Neural cell (in vitro differentiated cells): Measurements from ENCODE around the gene TSPAN9. TPM values are rescaled to one million over a fixed set of nuclear protein-coding genes. Genes with fewer than 3 reads are reported as not detected.

Experiments used
- H2AFZ ChIP-seq: fragments of 200-600, 300-800 bp; sonication (generic), shearing (Covaris generic); 2 replicates; pipeline ENCODE4 v1.6.0; 2014; ENCODE audit warnings: low read depth, mild to moderate bottlenecking, antibody characterized with exemption, low read length, moderate library complexity
- H3F3A ChIP-seq: fragments of 200-600 bp; shearing (Covaris generic); 2 replicates; pipeline ENCODE4 v1.6.1; 2016; ENCODE audit warnings: mild to moderate bottlenecking, moderate library complexity, mixed read lengths, antibody characterized with exemption, low read length; ENCODE audit not compliant: insufficient read depth, poor library complexity, severe bottlenecking
- H3K27ac ChIP-seq: fragments of 200-600, 300-800 bp; sonication (generic), shearing (Covaris generic); 2 replicates; pipeline ENCODE4 v1.5.1; 2014; ENCODE audit warnings: mild to moderate bottlenecking, low read length, moderate library complexity
- H3K27me3 ChIP-seq: fragments of 300-800, 200-600 bp; sonication (generic), shearing (Covaris generic); 2 replicates; pipeline ENCODE4 v1.6.0; 2014; ENCODE audit warnings: mild to moderate bottlenecking, low read depth, low read length, moderate library complexity; ENCODE audit not compliant: insufficient read depth
- H3K36me3 ChIP-seq: fragments of 300-800, 200-600 bp; sonication (generic), shearing (Covaris generic); 2 replicates; pipeline ENCODE4 v1.5.1; 2014; ENCODE audit warnings: mild to moderate bottlenecking, antibody characterized with exemption, low read length, moderate library complexity; ENCODE audit not compliant: insufficient read depth
- H3K4me2 ChIP-seq: fragments of 300-800, 200-600 bp; sonication (generic), shearing (Covaris generic); 2 replicates; pipeline ENCODE4 v1.6.0; 2014; ENCODE audit warnings: mild to moderate bottlenecking, low read length
- H3K4me3 ChIP-seq: fragments of 300-800, 200-600 bp; sonication (generic), shearing (Covaris generic); 2 replicates; pipeline ENCODE4 v1.5.1; 2014; ENCODE audit warnings: mild to moderate bottlenecking, low read length, moderate library complexity
- H3K79me2 ChIP-seq: fragments of 200-600 bp; shearing (Covaris generic); replicated peaks from 2 replicates; pipeline ENCODE4 v1.6.0; 2014; ENCODE audit warnings: mild to moderate bottlenecking, low read length, moderate library complexity; ENCODE audit not compliant: insufficient read depth
- H3K9ac ChIP-seq: fragments of 300-800, 200-600 bp; sonication (generic), shearing (Covaris generic); 2 replicates; pipeline ENCODE4 v1.6.1; 2016; ENCODE audit warnings: mild to moderate bottlenecking, low read length, mixed read lengths
- H3K9me2 ChIP-seq: fragments of 200-600 bp; shearing (Covaris generic); 2 replicates; pipeline ENCODE4 v1.6.1; 2016; ENCODE audit warnings: mild to moderate bottlenecking, low read length, mixed read lengths; ENCODE audit not compliant: insufficient read depth
- H3K9me3 ChIP-seq: fragments of 200-600, 300-800 bp; sonication (generic), shearing (Covaris generic); 2 replicates; pipeline ENCODE4 v1.6.1; 2016; ENCODE audit warnings: mild to moderate bottlenecking, mixed run types, low read length, moderate library complexity, mixed read lengths
- H4K20me1 ChIP-seq: fragments of 200-600 bp; shearing (Covaris generic); 2 replicates; pipeline ENCODE4 v1.6.1; 2016; ENCODE audit warnings: mild to moderate bottlenecking, mixed run types; ENCODE audit not compliant: insufficient read depth
- EP300 ChIP-seq: fragments of 450-650 bp; conservative IDR thresholded peaks from 2 replicates; pipeline ENCODE4 v1.6.1; 2014; ENCODE audit warnings: antibody characterized with exemption, mild to moderate bottlenecking, moderate library complexity; ENCODE audit not compliant: poor library complexity, severe bottlenecking
- EZH2 ChIP-seq: fragments of 200-600, 300-800 bp; shearing (Covaris generic), sonication (generic); IDR thresholded peaks from 2 replicates; pipeline ENCODE4 v1.6.1; 2014; ENCODE audit warnings: antibody characterized with exemption, low read length, borderline replicate concordance, mild to moderate bottlenecking; ENCODE audit not compliant: insufficient read depth, poor library complexity, severe bottlenecking
- MXI1 ChIP-seq: fragments of 450-650 bp; conservative IDR thresholded peaks from 2 replicates; pipeline ENCODE4 v1.6.1; 2014; ENCODE audit warnings: antibody characterized with exemption, mild to moderate bottlenecking; ENCODE audit not compliant: poor library complexity, severe bottlenecking
- POLR2AphosphoS5 ChIP-seq: IDR thresholded peaks from 2 replicates; pipeline ENCODE4 v1.6.1; 2012
- RAD21 ChIP-seq: fragments of 450-650 bp; conservative IDR thresholded peaks from 2 replicates; pipeline ENCODE4 v1.6.1; 2014; ENCODE audit warnings: antibody characterized with exemption, mild to moderate bottlenecking, moderate library complexity
- SMC3 ChIP-seq: fragments of 450-650 bp; conservative IDR thresholded peaks from 2 replicates; pipeline ENCODE4 v1.6.1; 2014; ENCODE audit warnings: antibody characterized with exemption, mild to moderate bottlenecking, moderate library complexity; ENCODE audit not compliant: poor library complexity
- TAF1 ChIP-seq: IDR thresholded peaks from 2 replicates; pipeline ENCODE4 v1.6.1; 2012; ENCODE audit warnings: low read depth
- polyA plus RNA-seq: library from polyadenylated mRNA; depleted of rRNA; stranded (reverse); fragments of >200 nt; gene quantifications from 2 replicates; pipeline ENCODE4 v1.2.3, GENCODE V29; 2014
- TF ChIP-seq, protein P1 (sequence below): IDR thresholded peaks from 2 replicates; pipeline ENCODE4 v1.6.1; 2012; ENCODE audit warnings: borderline replicate concordance
- TF ChIP-seq, protein P2 (sequence below): fragments of 450-650 bp; IDR thresholded peaks from 2 replicates; pipeline ENCODE4 v1.5.1; 2014; ENCODE audit warnings: antibody characterized with exemption, mild to moderate bottlenecking, moderate library complexity; ENCODE audit not compliant: poor library complexity, severe bottlenecking

Gene TSPAN9
- polyA plus RNA-seq, 1 donor from 2014 or later, result 11.9 TPM

- Histone ChIP-seq H3K36me3 (no peaks in the 10 kb centered on the region), H4K20me1 (no peaks in the 10 kb centered on the region), H3K27me3 (no peaks in the 10 kb centered on the region), H3K9ac (no peak overlapping the region), H3K79me2 (no peaks in the 10 kb centered on the region), H3F3A (no peaks in the 10 kb centered on the region), H3K9me2 (no peaks in the 10 kb centered on the region), H3K4me3 (no peak overlapping the region), H2AFZ (no peak overlapping the region), H3K9me3 (no peaks in the 10 kb centered on the region), H3K27ac (no peak overlapping the region), H3K4me2 (no peak overlapping the region)
- TF ChIP-seq RAD21, result no peak
Measured at GRCh38 chr12:3099146-3099545, 22.0 kb downstream of the TSPAN9 start.

GRCh38 chr12:3101309-3102024, 24.3 kb downstream of the TSPAN9 start:
- TF ChIP-seq, protein P1, sequence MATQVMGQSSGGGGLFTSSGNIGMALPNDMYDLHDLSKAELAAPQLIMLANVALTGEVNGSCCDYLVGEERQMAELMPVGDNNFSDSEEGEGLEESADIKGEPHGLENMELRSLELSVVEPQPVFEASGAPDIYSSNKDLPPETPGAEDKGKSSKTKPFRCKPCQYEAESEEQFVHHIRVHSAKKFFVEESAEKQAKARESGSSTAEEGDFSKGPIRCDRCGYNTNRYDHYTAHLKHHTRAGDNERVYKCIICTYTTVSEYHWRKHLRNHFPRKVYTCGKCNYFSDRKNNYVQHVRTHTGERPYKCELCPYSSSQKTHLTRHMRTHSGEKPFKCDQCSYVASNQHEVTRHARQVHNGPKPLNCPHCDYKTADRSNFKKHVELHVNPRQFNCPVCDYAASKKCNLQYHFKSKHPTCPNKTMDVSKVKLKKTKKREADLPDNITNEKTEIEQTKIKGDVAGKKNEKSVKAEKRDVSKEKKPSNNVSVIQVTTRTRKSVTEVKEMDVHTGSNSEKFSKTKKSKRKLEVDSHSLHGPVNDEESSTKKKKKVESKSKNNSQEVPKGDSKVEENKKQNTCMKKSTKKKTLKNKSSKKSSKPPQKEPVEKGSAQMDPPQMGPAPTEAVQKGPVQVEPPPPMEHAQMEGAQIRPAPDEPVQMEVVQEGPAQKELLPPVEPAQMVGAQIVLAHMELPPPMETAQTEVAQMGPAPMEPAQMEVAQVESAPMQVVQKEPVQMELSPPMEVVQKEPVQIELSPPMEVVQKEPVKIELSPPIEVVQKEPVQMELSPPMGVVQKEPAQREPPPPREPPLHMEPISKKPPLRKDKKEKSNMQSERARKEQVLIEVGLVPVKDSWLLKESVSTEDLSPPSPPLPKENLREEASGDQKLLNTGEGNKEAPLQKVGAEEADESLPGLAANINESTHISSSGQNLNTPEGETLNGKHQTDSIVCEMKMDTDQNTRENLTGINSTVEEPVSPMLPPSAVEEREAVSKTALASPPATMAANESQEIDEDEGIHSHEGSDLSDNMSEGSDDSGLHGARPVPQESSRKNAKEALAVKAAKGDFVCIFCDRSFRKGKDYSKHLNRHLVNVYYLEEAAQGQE, result no peak
- no peak for TF ChIP-seq TAF1
- TF ChIP-seq MXI1, result no peak
- no peak for TF ChIP-seq RAD21
- TF ChIP-seq SMC3, result no peak
- TF ChIP-seq EZH2, result no peak
- no peak for TF ChIP-seq POLR2AphosphoS5
- TF ChIP-seq EP300, result no peak
- TF ChIP-seq, protein P2, sequence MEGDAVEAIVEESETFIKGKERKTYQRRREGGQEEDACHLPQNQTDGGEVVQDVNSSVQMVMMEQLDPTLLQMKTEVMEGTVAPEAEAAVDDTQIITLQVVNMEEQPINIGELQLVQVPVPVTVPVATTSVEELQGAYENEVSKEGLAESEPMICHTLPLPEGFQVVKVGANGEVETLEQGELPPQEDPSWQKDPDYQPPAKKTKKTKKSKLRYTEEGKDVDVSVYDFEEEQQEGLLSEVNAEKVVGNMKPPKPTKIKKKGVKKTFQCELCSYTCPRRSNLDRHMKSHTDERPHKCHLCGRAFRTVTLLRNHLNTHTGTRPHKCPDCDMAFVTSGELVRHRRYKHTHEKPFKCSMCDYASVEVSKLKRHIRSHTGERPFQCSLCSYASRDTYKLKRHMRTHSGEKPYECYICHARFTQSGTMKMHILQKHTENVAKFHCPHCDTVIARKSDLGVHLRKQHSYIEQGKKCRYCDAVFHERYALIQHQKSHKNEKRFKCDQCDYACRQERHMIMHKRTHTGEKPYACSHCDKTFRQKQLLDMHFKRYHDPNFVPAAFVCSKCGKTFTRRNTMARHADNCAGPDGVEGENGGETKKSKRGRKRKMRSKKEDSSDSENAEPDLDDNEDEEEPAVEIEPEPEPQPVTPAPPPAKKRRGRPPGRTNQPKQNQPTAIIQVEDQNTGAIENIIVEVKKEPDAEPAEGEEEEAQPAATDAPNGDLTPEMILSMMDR, result no peak
- Histone ChIP-seq H3K9me2 (no peaks in the 10 kb centered on the region), H3K9ac (no peak overlapping the region), H3K27me3 (no peaks in the 10 kb centered on the region), H3K4me3 (no peak overlapping the region), H3K36me3 (no peaks in the 10 kb centered on the region), H3K9me3 (no peaks in the 10 kb centered on the region), H3K79me2 (no peaks in the 10 kb centered on the region), H4K20me1 (no peaks in the 10 kb centered on the region), H3F3A (no peaks in the 10 kb centered on the region), H3K27ac (no peak overlapping the region), H3K4me2 (no peak overlapping the region), H2AFZ (no peak overlapping the region)
